Measurements from ENCODE around the gene KRT35. TPM values are rescaled to one million over a fixed set of nuclear protein-coding genes. Genes with fewer than 3 reads are reported as not detected.
A peak's percentile ranks its signal among the peaks of the same experiment; 100 is the strongest.

KRT35 gene
- total and polyA plus RNA-seq, 2 experiments from 2014 or later: not detected

DNA sequence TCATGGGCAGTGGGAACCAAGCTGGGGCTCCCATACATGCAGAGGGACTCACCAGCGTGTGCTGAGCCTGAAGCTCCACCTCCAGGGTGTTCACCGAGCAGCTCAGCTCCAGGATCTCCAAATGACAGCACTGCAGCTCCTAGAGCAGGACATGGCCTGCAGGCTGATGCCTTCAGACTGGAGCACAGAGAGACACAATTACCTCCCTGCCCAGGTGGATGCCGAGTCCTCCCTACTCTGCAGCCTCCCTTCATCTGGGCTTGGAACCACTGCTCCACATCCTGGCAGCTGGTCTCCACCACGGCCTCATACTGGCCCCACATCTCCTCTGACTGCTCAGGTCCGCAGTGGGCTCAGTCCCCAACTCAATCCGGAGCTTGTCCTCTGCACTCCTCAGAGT is 31.9 kb downstream of the KRT35 start:
- in situ Hi-C loops (cut with MboI): no loop called here

DNA sequence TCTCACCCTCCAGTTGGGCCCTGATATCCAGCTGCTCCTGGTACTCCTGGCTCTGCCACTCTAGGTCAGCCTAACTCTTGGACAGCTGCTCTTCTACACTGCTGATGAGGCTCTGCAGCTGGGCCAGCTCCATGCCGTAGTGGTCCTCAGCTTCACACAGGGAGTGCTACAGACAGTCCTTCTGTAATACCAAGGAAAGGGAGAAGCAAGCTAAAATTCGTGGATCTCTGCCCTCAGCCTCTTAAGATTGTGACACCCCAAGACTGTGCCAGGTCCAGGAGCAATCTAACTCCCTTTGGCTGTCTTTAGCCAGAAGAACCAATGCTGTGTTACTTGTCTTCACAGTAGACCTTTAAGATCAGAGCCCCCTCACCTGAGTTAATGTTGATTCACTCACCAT is 32.4 kb downstream of the KRT35 start:
- Histone ChIP-seq H3F3A (ENCODE audit: insufficient read depth) (peaks cover 26% of the 10 kb centered on the region), H3K36me3 (ENCODE audit: low read depth) (no peaks in the 10 kb centered on the region), H3K79me2 (ENCODE audit: insufficient read depth) (no peaks in the 10 kb centered on the region), H3K9ac (no peak overlapping the region), H4K20me1 (ENCODE audit: insufficient read depth) (no peaks in the 10 kb centered on the region), H3K4me2 (ENCODE audit: unreplicated experiment) (no peak overlapping the region), H3K27ac (no peak overlapping the region), H3K9me2 (ENCODE audit: insufficient read depth) (no peaks in the 10 kb centered on the region), H3K4me1 (ENCODE audit: insufficient read depth) (peaks cover 22% of the 10 kb centered on the region), H3K4me3 (no peak overlapping the region), H2AFZ (no peak overlapping the region), H3K27me3 (replicated peaks; ENCODE audit: insufficient read depth) (no peaks in the 10 kb centered on the region), H3K9me3 (ENCODE audit: low read depth) (no peaks in the 10 kb centered on the region)
- peak; percentile 50 for DNase-seq
- in situ Hi-C loops (cut with MboI): no loop called here
- TF ChIP-seq EZH2 (IDR thresholded peaks at IDR 0.05; ENCODE audit: insufficient read depth, poor library complexity, severe bottlenecking) (no peak), EZH2phosphoT487 (IDR thresholded peaks at IDR 0.05; ENCODE audit: insufficient read depth, low read depth) (no peak)
- WGBS, 2 experiments (ENCODE audit: low coverage in 1 of 2, low lambda C conversion rate in 2 of 2, missing lambda C conversion rate in 2 of 2): 51 to 56% methylated on average over 2 of the region's 2 CpGs

More for the DNA sequence above, 31.9 kb downstream of the KRT35 start:
- peaks cover 20% of the 10 kb centered on the region for H3K4me1 ChIP-seq (ENCODE audit: insufficient read depth)
- no peaks in the 10 kb centered on the region for H3K9me3 ChIP-seq (ENCODE audit: low read depth)
- 83 to 90% methylated on average over 6 of the region's 6 CpGs for WGBS, 2 experiments (ENCODE audit: low coverage in 1 of 2, low lambda C conversion rate in 2 of 2, missing lambda C conversion rate in 2 of 2)
- no peak overlapping the region for H3K27ac ChIP-seq
- H3K79me2 ChIP-seq (ENCODE audit: insufficient read depth): no peaks in the 10 kb centered on the region
- TF ChIP-seq EZH2phosphoT487 (IDR thresholded peaks at IDR 0.05; ENCODE audit: insufficient read depth, low read depth): no peak
- TF ChIP-seq EZH2 (IDR thresholded peaks at IDR 0.05; ENCODE audit: insufficient read depth, poor library complexity, severe bottlenecking): no peak
- H3K9me2 ChIP-seq (ENCODE audit: insufficient read depth): no peaks in the 10 kb centered on the region
- H3K4me2 ChIP-seq (ENCODE audit: unreplicated experiment): no peak overlapping the region
- no peak overlapping the region for H2AFZ ChIP-seq
- H3K27me3 ChIP-seq (replicated peaks; ENCODE audit: insufficient read depth): no peaks in the 10 kb centered on the region
- H3K9ac ChIP-seq: no peak overlapping the region
- H3K36me3 ChIP-seq (ENCODE audit: low read depth): no peaks in the 10 kb centered on the region
- H3F3A ChIP-seq (ENCODE audit: insufficient read depth): peaks cover 21% of the 10 kb centered on the region
- H3K4me3 ChIP-seq: no peak overlapping the region
- no peaks in the 10 kb centered on the region for H4K20me1 ChIP-seq (ENCODE audit: insufficient read depth)
- no peak for DNase-seq

DNA sequence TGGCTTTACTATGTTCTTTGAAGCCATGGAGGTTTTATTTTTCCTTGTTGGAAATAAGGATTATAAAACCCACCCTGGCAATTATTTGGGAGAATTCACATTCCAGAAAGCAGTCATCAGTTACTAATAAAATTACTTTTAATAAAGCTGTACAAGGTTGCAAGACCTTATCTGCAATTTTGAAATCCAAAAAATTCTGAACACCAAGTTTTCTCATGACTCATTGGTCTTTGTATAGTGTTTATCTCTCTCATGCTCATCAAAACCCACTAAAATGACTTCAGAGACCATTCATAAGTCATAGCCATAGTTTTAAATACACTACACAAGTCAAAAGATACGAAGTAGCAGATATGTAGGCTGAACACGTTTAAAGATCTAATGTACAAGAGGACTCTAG is 34.1 kb downstream of the KRT35 start:
- H3K4me2 ChIP-seq (ENCODE audit: unreplicated experiment): peak overlapping the region; percentile 59
- no peaks in the 10 kb centered on the region for H3K79me2 ChIP-seq (ENCODE audit: insufficient read depth)
- DNase-seq: peak; percentile 76
- H3K9ac ChIP-seq: no peak overlapping the region
- TF ChIP-seq EZH2phosphoT487 (IDR thresholded peaks at IDR 0.05; ENCODE audit: insufficient read depth, low read depth) (no peak), EZH2 (IDR thresholded peaks at IDR 0.05; ENCODE audit: insufficient read depth, poor library complexity, severe bottlenecking) (no peak)
- H4K20me1 ChIP-seq (ENCODE audit: insufficient read depth): no peaks in the 10 kb centered on the region
- no peaks in the 10 kb centered on the region for H3K9me3 ChIP-seq (ENCODE audit: low read depth)
- 0 out of 2 replicates have a peak overlapping the region, but pooled peaks have one; percentile 14 for H3K27ac ChIP-seq
- H2AFZ ChIP-seq: no peak overlapping the region
- H3K4me3 ChIP-seq: no peak overlapping the region
- no peaks in the 10 kb centered on the region for H3K36me3 ChIP-seq (ENCODE audit: low read depth)
- H3K27me3 ChIP-seq (replicated peaks; ENCODE audit: insufficient read depth): no peaks in the 10 kb centered on the region
- 3% methylated on average over 2 of the region's 2 CpGs for WGBS, 2 experiments (ENCODE audit: low coverage in 1 of 2, low lambda C conversion rate in 2 of 2, missing lambda C conversion rate in 2 of 2)
- H3K9me2 ChIP-seq (ENCODE audit: insufficient read depth): no peaks in the 10 kb centered on the region
- H3K4me1 ChIP-seq (ENCODE audit: insufficient read depth): peaks cover 32% of the 10 kb centered on the region
- in situ Hi-C loops (cut with MboI): no loop called here
- peaks cover 35% of the 10 kb centered on the region for H3F3A ChIP-seq (ENCODE audit: insufficient read depth)

DNA sequence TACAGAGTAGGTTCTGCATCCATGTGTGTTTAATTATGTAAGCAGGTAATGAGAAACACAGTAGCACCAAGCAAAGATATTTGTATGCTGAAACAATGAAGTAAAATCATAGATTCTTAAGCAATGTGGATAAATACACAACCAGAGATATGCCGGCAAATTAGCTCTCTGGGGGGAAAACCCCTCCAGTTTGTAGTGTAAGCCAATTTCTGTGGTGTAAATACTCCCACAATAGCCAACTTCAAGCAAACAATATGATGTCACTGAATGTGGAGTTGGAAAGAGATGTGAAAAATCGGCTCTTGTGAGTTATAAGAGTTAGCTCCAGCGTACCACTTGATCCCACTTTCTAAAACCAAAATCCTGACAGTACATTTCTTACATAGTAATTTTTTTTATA is 36.3 kb downstream of the KRT35 start:
- H3K4me3 ChIP-seq: no peak overlapping the region
- no peaks in the 10 kb centered on the region for H4K20me1 ChIP-seq (ENCODE audit: insufficient read depth)
- in situ Hi-C loops (cut with MboI): no loop called here
- peaks cover 35% of the 10 kb centered on the region for H3F3A ChIP-seq (ENCODE audit: insufficient read depth)
- DNase-seq: no peak
- no peak overlapping the region for H3K27ac ChIP-seq
- H3K9ac ChIP-seq: no peak overlapping the region
- TF ChIP-seq EZH2 (IDR thresholded peaks at IDR 0.05; ENCODE audit: insufficient read depth, poor library complexity, severe bottlenecking) (no peak), EZH2phosphoT487 (IDR thresholded peaks at IDR 0.05; ENCODE audit: insufficient read depth, low read depth) (no peak)
- no peaks in the 10 kb centered on the region for H3K79me2 ChIP-seq (ENCODE audit: insufficient read depth)
- H3K4me1 ChIP-seq (ENCODE audit: insufficient read depth): peaks cover 32% of the 10 kb centered on the region
- peaks cover 4% of the 10 kb centered on the region; the same call in 1 of the 2 replicates for H3K27me3 ChIP-seq (replicated peaks; ENCODE audit: insufficient read depth)
- H3K36me3 ChIP-seq (ENCODE audit: low read depth): no peaks in the 10 kb centered on the region
- H2AFZ ChIP-seq: no peak overlapping the region
- 50 to 57% methylated on average over 3 of the region's 3 CpGs for WGBS, 2 experiments (ENCODE audit: low coverage in 1 of 2, low lambda C conversion rate in 2 of 2, missing lambda C conversion rate in 2 of 2)
- no peaks in the 10 kb centered on the region for H3K9me2 ChIP-seq (ENCODE audit: insufficient read depth)
- H3K9me3 ChIP-seq (ENCODE audit: low read depth): no peaks in the 10 kb centered on the region
- H3K4me2 ChIP-seq (ENCODE audit: unreplicated experiment): no peak overlapping the region

DNA sequence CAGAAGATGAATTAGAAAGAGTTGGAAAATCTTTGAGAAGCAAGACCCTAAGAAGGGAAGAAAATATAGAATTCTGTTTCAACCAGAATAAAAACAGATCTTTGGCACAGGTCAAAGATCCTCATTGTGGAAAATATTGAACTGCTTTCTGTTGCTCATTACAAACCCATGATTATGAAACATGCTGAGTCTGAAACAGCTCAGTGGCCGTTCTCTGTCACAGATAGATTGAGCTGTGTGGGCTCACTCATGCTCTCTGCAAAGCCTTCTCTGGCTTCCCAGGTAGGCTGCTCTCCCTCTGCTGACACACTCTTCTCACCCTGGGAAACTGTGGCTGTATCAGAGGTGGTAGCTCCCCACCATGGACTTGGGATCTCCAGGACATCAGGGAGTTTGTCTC is 36.8 kb downstream of the KRT35 start:
- no peak for TF ChIP-seq EZH2phosphoT487 (IDR thresholded peaks at IDR 0.05; ENCODE audit: insufficient read depth, low read depth)
- TF ChIP-seq EZH2 (IDR thresholded peaks at IDR 0.05; ENCODE audit: insufficient read depth, poor library complexity, severe bottlenecking): no peak
- Histone ChIP-seq H3K9me3 (ENCODE audit: low read depth) (no peaks in the 10 kb centered on the region), H3K27ac (no peak overlapping the region), H2AFZ (no peak overlapping the region), H4K20me1 (ENCODE audit: insufficient read depth) (no peaks in the 10 kb centered on the region), H3K9me2 (ENCODE audit: insufficient read depth) (no peaks in the 10 kb centered on the region), H3F3A (ENCODE audit: insufficient read depth) (peaks cover 35% of the 10 kb centered on the region), H3K4me3 (no peak overlapping the region), H3K4me1 (ENCODE audit: insufficient read depth) (peaks cover 32% of the 10 kb centered on the region), H3K27me3 (replicated peaks; ENCODE audit: insufficient read depth) (peaks cover 7% of the 10 kb centered on the region; the same call in 1 of the 2 replicates), H3K79me2 (ENCODE audit: insufficient read depth) (no peaks in the 10 kb centered on the region), H3K9ac (no peak overlapping the region), H3K4me2 (ENCODE audit: unreplicated experiment) (no peak overlapping the region), H3K36me3 (ENCODE audit: low read depth) (no peaks in the 10 kb centered on the region)
- DNase-seq: peak; percentile 71
- in situ Hi-C loops (cut with MboI): no loop called here
- 25 to 29% methylated on average over 1 of the region's 1 CpG for WGBS, 2 experiments (ENCODE audit: low coverage in 1 of 2, low lambda C conversion rate in 2 of 2, missing lambda C conversion rate in 2 of 2)
